GM12875 (cell line): ENCODE measurements around the gene TRIP4.

ENCODE experiments used
- H3K4me3 ChIP-seq: one replicate; pipeline ENCODE4 v1.5.1; 2011; ENCODE audit warnings: low read depth, low read length, control low read depth
- CTCF ChIP-seq: IDR thresholded peaks from 2 replicates; pipeline ENCODE4 v1.5.1; 2011; ENCODE audit warnings: low read depth, mild to moderate bottlenecking, control low read depth, inconsistent platforms, low read length, moderate library complexity, borderline replicate concordance; ENCODE audit not compliant: insufficient read depth

Gene TRIP4

DNA sequence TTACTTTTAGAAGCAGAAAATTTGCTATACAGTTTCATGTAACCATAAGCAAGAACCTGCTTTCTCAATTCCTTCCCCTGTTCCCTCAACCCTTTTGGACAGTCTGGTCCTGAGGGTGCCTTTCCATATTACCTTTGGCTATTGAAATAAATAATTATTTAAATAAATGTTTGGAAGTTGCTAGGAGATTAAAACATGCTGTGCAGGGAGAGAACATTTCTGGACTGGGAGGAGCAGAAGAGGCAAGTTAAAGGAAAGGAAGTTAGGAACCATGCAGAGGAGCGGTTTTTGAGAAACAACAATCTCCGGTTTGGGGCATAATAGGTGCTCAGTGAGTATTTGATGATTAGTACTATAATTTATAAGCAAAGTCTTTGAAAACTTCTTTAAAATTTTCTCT is 114.5 kb downstream of the TRIP4 start:
- H3K4me3 ChIP-seq = no peak overlapping the region
- TF ChIP-seq CTCF = no peak

- no peak overlapping the region for H3K4me3 ChIP-seq
- no peak for TF ChIP-seq CTCF
Measured at GRCh38 chr15:64502551-64502950, 114.9 kb downstream of the TRIP4 start.

DNA sequence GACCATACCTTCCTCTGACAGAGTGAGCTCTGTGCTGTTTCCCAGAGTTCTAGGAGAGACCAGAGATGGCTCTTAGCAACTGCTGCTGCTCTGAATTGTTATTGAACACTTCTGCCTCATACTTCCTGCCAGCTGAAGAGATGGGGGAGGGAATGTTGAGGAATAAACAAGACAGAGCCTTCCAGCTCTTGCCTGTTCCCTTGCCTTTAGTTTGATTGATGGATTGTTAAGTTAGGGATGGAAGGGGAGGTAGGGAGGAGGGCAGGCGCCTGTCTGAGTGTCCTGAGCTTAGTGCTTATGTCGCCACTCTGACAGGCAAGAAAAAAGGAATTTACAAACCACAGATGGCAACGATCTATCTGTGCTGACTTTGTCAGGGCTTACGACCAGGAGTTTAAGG is 115.6 kb downstream of the TRIP4 start:
- no peak for TF ChIP-seq CTCF
- no peak overlapping the region for H3K4me3 ChIP-seq

DNA sequence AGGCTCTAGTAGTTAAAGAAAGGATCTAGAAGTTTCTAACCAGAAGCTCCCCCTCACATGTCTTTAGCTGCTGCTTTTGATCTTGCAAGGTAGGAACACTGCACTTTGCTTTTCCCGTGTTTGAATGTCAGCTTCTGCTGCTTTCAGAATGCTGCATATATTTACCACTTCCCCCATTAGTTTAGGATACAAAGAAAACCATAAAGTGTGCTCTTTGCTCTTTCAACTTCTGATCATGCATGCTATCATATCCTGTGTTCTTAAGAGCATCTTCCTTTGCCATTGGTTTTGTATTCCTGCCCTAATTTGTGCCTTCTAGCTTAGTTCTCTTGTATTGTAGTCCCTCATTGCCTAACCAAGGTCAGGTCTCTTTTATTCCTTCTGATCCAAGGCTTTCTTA is 116.0 kb downstream of the TRIP4 start:
- no peak overlapping the region for H3K4me3 ChIP-seq
- no peak for TF ChIP-seq CTCF
